ENCODE data around the gene STARD13. TPM values are rescaled to one million over a fixed set of nuclear protein-coding genes. Genes with fewer than 3 reads are reported as not detected.

The STARD13 gene
- total RNA-seq, 4 donors from 2014 or later, result 31.1 to 63.4 (median 38.9) TPM

DNA sequence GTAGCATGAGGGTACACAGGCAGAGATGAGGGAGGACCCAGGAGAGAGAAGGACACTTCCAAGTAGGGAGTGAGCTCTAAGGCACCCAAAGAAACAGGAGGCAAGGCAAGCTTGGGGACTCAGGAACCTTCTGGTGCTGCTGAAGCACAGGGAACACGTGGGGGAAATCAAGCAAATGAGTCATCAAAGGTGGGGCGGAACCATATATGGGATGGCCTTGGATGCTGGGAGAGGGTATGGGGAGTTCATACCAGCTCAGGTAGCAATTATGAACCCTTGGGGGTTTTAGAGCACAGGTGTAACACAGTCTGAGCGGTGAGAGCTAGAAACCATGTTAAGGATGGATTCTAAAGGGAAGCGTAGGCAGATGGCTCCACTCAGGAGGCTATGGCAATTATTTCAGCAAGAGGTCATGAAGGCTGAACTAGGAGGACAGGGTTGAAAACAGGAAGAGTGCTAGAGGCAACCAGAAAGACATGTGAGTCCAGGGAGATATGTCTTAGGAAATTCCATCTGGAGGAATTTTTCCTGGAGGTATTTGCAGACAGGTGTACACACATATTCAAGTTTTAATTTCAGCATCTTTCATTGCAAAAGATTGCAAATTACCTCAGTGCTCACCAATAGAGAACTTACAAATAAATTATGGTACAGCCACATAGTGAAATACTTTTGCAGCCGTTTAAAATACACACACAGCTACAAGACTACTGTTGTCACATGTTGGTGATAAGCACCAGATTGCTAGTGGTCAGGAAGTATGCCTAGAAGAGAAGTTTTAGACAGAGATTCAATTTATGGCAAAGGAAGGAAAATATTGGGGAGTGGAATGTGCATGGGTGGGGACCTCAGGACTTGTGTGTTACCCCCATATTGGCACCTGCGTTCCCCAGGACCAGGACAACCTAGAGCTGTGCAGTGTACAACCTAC, 77.0 kb downstream of the STARD13 start:
- ATAC-seq (ENCODE audit: low FRiP score) (no peak), DNase-seq (ENCODE audit: low spot score) (no peak)
- TF ChIP-seq, protein P1, sequence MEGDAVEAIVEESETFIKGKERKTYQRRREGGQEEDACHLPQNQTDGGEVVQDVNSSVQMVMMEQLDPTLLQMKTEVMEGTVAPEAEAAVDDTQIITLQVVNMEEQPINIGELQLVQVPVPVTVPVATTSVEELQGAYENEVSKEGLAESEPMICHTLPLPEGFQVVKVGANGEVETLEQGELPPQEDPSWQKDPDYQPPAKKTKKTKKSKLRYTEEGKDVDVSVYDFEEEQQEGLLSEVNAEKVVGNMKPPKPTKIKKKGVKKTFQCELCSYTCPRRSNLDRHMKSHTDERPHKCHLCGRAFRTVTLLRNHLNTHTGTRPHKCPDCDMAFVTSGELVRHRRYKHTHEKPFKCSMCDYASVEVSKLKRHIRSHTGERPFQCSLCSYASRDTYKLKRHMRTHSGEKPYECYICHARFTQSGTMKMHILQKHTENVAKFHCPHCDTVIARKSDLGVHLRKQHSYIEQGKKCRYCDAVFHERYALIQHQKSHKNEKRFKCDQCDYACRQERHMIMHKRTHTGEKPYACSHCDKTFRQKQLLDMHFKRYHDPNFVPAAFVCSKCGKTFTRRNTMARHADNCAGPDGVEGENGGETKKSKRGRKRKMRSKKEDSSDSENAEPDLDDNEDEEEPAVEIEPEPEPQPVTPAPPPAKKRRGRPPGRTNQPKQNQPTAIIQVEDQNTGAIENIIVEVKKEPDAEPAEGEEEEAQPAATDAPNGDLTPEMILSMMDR (IDR thresholded peaks at IDR 0.05), result no peak

DNA sequence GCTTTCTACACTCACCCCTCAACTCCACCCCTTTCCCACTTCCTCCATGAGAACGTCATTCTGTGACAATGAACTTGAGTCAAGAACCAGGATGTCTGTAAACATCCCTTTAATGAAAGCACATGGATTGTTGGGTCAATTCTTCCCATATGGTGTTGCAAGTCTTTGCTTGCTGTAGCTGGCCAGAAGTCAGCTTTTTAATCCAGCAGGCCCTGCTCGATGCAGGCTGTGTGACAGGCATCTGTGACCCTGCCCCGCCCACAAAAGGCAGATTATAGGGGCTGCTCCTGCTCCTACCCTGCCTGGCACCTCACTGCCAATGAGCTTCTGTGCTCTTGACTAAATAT, 78.0 kb downstream of the STARD13 start:
- ATAC-seq (ENCODE audit: low FRiP score), result peak; percentile 34
- TF ChIP-seq, protein P1 (IDR thresholded peaks at IDR 0.05), result no peak
- DNase-seq (ENCODE audit: low spot score), result no peak

DNA sequence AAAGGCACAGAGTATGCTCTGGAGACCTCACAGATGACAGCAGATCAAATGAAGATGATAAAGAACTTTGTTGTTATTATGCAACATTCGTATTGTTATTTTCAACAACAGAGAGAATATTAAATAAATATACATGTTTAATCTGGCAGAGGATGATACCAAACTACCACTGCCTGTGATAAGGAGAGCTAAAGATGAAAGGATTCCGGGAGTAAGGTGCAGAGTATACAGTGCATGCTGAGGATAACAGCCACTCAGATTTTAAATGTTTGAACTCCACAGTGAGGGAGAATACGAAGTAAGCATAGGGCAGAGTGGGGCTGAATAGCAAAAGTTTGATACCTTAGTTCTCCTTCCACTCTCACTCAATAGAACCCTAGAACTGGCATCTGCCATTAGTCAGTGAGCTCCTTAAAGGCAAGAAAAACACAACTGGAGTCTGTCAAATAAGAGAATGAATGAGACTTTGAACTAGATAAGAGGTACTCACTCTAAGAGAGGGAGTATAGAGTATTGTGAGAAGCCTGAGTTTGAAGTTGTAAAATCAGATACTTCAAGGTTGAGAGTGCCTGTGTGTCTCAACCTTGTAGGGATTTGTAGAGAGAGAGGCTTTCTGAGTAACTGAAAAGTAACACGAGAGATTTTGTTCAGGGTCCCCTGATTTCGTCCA, 78.5 kb downstream of the STARD13 start:
- ATAC-seq (ENCODE audit: low FRiP score) (no peak), DNase-seq (ENCODE audit: low spot score) (no peak)
- TF ChIP-seq, protein P1 (IDR thresholded peaks at IDR 0.05), result no peak

DNA sequence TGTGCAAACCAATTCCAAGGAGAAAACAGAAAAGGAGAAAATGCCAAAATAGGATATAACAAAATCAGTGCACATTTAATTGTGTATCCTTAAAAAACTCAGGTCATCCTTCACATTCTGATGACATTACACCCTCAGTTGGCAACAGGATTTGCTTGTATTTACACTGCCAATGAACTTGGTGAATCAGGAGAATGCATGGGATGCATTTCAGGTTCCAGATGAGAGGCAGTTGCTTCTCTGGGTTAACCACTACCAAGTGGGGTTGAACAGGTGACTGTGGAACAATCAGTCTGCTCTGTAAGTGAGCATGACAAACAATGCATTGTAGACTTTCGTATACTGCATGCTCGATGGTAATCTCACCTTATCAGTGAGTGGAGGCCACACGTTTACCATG, 79.1 kb downstream of the STARD13 start:
- DNase-seq (ENCODE audit: low spot score) (no peak), ATAC-seq (ENCODE audit: low FRiP score) (no peak)
- TF ChIP-seq, protein P1 (IDR thresholded peaks at IDR 0.05), result no peak

DNA sequence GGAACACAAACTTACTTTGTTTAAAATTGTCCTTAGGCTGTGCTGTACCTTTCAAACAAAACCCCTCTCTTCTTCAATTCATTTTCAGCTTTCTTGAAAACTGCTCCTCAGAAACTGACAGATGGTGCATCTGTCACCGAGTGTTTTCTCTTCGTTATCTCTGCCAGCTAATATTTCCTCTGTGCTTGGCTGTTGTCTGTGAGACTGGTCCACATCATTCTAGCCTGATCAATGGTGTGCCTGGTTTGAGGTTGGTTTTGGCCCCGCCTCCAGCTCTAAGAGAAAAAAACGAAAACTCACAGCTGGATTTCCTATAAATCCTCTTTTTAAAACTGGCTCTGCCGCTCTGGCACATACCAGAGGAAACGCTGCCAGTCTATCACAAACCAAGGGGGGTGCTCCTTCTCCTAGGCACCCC, 79.7 kb downstream of the STARD13 start:
- TF ChIP-seq, protein P1 (IDR thresholded peaks at IDR 0.05), result no peak

DNA sequence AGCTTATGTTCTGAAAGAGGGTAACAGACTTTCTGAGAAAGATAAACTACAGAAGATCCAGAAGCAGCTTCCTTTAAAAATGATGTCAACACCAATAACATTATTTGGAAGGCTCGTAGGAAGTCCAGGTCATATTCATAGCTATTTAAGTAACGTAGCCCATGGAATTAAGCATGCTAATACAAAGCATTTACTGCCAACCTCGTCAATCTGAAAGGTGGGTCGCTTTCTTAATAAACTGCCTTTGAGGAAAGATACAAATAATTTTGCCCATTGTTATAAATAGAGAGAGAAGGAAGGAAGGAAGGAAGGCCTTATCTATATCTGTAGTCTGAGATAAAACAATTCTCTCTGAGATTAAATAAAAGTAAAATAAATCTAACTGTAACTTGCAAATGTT, 80.3 kb downstream of the STARD13 start:
- DNase-seq (ENCODE audit: low spot score) (no peak), ATAC-seq (ENCODE audit: low FRiP score) (no peak)
- TF ChIP-seq, protein P1 (IDR thresholded peaks at IDR 0.05), result no peak

More for the DNA sequence above, 79.7 kb downstream of the STARD13 start:
- no peak for DNase-seq (ENCODE audit: low spot score)
- ATAC-seq (ENCODE audit: low FRiP score), result no peak

All from omental fat pad (tissue), 4 donors.